Epithelial cell of proximal tubule (primary cell): ENCODE results near the gene OPA1. TPM values are rescaled to one million over a fixed set of nuclear protein-coding genes. Genes with fewer than 3 reads are reported as not detected.

Experiments
- DNase-seq: peaks from one replicate; pipeline ENCODE4 v3.0.0-alpha.2; 2011; ENCODE audit warnings: low read depth
- H3K4me3 ChIP-seq: 2 replicates; pipeline ENCODE4 v1.5.1; 2011; ENCODE audit warnings: low read depth, mild to moderate bottlenecking, low read length
- total RNA-seq: library from RNA; depleted of rRNA; stranded (reverse); fragments of >200 nt; gene quantifications from 2 replicates; pipeline ENCODE4 v1.2.3, GENCODE V29; 2015
- TF ChIP-seq, protein P1 (sequence below): conservative IDR thresholded peaks from 2 replicates; pipeline ENCODE4 v1.5.1; 2012; ENCODE audit warnings: low read depth, mild to moderate bottlenecking, low read length

Gene OPA1
- total RNA-seq, 1 donor from 2014 or later: 59.0 TPM

DNA sequence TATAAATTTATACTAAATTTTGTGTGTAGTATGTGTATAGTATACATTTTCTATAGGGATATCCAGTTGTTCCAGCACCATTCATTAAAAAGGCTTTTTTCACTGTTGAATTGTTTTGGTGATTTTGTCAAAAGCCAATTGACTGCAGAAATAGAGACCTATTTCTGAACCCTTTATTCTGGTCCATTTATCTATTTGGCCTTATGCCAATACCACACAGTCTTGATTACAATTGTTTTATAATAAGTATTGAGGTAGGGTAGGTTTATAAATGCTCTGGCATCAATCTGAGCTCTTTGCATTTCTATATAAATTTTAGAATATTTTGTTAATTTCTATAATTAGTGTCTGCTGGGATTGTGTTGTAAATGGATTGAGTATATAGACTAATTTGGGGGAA, 6.5 kb upstream of the OPA1 start:
- no peak overlapping the region for H3K4me3 ChIP-seq
- TF ChIP-seq, protein P1, sequence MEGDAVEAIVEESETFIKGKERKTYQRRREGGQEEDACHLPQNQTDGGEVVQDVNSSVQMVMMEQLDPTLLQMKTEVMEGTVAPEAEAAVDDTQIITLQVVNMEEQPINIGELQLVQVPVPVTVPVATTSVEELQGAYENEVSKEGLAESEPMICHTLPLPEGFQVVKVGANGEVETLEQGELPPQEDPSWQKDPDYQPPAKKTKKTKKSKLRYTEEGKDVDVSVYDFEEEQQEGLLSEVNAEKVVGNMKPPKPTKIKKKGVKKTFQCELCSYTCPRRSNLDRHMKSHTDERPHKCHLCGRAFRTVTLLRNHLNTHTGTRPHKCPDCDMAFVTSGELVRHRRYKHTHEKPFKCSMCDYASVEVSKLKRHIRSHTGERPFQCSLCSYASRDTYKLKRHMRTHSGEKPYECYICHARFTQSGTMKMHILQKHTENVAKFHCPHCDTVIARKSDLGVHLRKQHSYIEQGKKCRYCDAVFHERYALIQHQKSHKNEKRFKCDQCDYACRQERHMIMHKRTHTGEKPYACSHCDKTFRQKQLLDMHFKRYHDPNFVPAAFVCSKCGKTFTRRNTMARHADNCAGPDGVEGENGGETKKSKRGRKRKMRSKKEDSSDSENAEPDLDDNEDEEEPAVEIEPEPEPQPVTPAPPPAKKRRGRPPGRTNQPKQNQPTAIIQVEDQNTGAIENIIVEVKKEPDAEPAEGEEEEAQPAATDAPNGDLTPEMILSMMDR: no peak
- DNase-seq: no peak

DNA sequence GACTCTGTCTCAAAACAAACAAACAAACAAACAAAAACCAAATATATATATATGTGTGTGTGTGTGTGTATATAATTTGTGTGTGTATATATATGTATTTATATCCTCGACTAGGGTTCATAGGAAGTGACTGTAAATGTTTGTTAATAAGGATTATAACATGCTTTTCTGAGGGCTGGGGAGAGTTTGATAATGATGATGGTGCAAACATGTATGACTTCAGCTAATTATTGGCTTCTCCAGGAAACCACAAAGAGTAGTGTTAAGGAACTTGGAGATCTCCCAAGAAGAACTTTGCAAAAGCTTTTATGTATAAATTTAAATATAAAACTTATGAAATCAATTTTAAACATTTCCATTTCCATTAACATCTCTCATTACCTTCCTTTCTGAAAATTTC, 3.9 kb upstream of the OPA1 start:
- TF ChIP-seq, protein P1: no peak
- no peak overlapping the region for H3K4me3 ChIP-seq
- DNase-seq: no peak

DNA sequence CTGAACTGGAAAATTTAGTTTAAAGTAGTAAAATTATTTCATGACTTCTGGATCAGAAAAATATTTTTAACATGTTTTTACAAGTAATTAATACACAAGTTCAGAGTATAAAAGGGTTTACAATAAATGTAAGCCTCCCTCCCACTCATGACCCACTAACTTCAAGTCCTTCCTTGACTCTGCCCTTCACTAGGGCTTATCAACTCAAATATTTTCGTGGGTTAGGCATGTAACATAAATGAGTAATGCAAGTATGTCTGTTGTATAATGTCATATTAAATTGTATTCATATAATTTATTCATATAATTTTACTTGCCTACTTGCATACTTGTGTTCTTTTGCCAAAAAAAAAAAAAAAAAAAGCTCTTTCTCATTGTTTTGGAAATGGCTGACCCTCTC, 3.4 kb upstream of the OPA1 start:
- DNase-seq: no peak
- H3K4me3 ChIP-seq: no peak overlapping the region
- TF ChIP-seq, protein P1: no peak

DNA sequence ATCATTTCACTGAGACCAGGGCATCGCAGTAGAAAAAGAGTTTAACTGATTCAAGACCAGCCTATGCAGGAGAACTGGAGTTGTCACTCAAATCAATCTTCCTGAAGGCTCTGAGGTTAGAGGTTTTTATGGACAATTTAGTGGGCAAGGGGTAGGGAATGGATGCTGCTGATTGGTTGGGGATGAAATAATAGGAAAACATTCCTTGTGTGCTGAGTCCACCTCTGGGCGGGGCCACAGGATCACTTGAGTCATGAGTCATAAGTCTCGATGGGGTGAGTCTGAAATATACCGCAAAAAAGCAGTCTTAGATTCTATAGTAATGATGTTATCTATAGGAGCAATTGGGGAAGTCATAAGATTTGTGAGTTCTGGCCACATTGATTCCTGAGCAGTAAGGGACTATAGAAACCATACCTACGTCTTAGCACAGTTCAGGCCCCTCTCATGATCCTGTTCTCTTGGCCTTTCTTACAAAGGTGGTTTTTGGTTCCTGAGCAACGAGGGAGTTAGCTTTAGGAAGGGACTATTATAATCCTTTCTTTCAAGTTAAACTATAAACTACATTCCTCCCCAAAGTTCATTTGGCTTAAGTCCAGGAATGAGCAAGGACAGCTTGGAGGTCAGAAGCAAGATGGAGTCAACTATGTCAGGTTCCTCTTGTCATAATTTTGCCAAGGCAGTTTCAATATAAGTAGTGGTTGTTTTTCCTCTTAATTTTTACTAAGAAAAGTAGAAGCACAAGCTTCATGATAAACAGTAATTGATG, 2.7 kb upstream of the OPA1 start:
- H3K4me3 ChIP-seq: no peak overlapping the region
- TF ChIP-seq, protein P1: no peak
- DNase-seq: no peak

DNA sequence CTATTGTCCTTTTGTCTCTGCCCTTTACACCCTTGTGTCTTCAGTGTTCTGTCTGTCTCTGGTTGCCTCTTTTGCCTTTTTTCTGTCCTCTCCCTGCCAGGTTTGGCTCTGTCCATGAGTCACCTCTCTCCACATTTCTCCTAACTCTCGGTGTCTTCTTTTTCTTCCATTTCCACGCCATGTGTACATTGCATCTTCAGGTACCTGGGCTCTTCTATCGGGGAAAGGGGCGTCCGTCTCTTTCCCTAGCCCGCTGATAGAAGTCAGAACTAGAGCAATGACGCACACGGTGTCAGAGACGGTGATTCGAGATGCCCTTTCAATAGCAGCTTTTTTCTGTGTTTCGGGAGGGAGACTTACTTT, 641 bp downstream of the OPA1 start:
- TF ChIP-seq, protein P1: no peak
- no peak for DNase-seq
- peak overlapping the region; percentile 88 for H3K4me3 ChIP-seq

DNA sequence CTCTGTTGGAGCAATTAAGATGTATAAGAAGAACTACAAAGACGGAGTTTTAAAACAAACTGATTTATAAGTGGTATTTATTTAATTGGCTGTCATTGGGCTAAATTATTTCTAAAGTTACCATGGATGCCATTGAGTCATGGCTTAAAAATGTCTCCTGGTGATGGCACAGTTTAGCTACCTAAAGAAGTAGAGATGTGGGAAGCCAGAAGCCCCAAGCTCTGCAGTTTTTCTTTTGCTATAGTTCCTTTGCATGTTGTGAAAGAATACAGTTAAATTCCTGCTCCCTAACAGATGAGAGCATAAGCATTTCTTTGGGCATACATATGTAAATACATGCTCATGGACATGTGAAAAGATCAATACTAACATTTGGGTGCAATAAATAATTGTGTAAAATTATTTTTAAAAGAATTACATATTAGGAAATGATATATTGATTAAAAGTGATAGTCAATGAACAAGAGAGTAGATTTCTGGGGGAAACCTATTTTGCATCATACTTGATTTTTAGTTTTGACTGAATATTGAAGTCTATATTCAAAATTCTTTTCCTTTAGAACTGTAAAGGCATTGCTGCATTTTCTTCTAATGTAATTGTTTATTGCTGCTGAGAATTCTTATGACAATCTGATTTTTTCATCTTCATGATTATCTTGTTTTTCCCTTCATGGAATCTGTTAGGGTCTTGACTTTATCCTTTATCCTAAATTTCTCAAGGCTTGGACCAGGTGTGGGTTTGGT, 2.1 kb downstream of the OPA1 start:
- H3K4me3 ChIP-seq: no peak overlapping the region
- TF ChIP-seq, protein P1: no peak
- DNase-seq: no peak
